Sigmoid colon (tissue), 7 donors: ENCODE data around the gene ABCA2. TPM values are rescaled to one million over a fixed set of nuclear protein-coding genes. Genes with fewer than 3 reads are reported as not detected.

Experiments used
- DNase-seq: peaks from one replicate; pipeline ENCODE4 v3.0.0-alpha.2; 2019
- H3K27ac ChIP-seq, 4 donors: fragments of 200-600 bp; sonication (generic); one replicate each; pipeline ENCODE4 v1.5.1; 2016 to 2019; ENCODE audit warnings: mild to moderate bottlenecking in 1 of 4
- H3K27me3 ChIP-seq, 3 donors: fragments of 200-600 bp; sonication (generic); one replicate each; pipeline ENCODE4 v1.5.1; 2019; ENCODE audit warnings: mild to moderate bottlenecking in 1 of 3
- H3K36me3 ChIP-seq, 4 donors: fragments of 200-600 bp; sonication (generic); one replicate each; pipeline ENCODE4 v1.5.1; 2016 to 2019
- H3K4me1 ChIP-seq, 4 donors: fragments of 200-600 bp; sonication (generic); one replicate each; pipeline ENCODE4 v1.5.1; 2017 to 2019
- H3K4me3 ChIP-seq, 4 donors: fragments of 200-600 bp; sonication (generic); one replicate each; pipeline ENCODE4 v1.5.1; 2017 to 2019; ENCODE audit warnings: mild to moderate bottlenecking in 2 of 4, moderate library complexity in 1 of 4
- H3K9me3 ChIP-seq, 4 donors: fragments of 200-600 bp in 3 of 4; sonication (generic) in 3 of 4; one replicate each; pipeline versions ENCODE4 v1.5.1 to v1.6.1; 2013 to 2019
- CTCF ChIP-seq, 4 experiments: fragments of 450-650 bp in 3 of 4; fragments of 200-600 bp in 1 of 4; IDR thresholded peaks; one replicate each; pipeline ENCODE4 v1.5.1; 2016 to 2019; ENCODE audit warnings: antibody characterized with exemption in 4 of 4, mild to moderate bottlenecking in 3 of 4, moderate library complexity in 2 of 4
- EP300 ChIP-seq, 4 donors: sonication (generic); formaldehyde crosslinking; IDR thresholded peaks; one replicate each; pipeline ENCODE4 v1.6.1; 2017; ENCODE audit warnings: antibody characterized with exemption in 4 of 4
- POLR2A ChIP-seq, 2 donors: fragments of 450-650 bp; IDR thresholded peaks; one replicate each; pipeline ENCODE4 v1.6.1; 2016; ENCODE audit warnings: antibody characterized with exemption in 2 of 2, mild to moderate bottlenecking in 2 of 2, moderate library complexity in 2 of 2
- POLR2AphosphoS5 ChIP-seq, 4 donors: sonication (generic); formaldehyde crosslinking; IDR thresholded peaks; one replicate each; pipeline ENCODE4 v1.6.1; 2017; ENCODE audit warnings: antibody characterized with exemption in 4 of 4
- WGBS, 2 donors: extraction: QIAGEN DNeasy Blood & Tissue Kit; methylation state at CpG; one replicate each; pipeline ENCODE4 v1.1.7; 2013; 5-methylcytosine and 5-hydroxymethylcytosine counted together
- intact Hi-C: fragments of 100-400 bp; cut with DNase I; formaldehyde crosslinking; loops from one replicate; pipeline ENCODE4 v1.15.1; 2023
- polyA plus RNA-seq, 3 donors: library from polyadenylated mRNA; stranded (reverse); fragments of 200-250 nt; gene quantifications; one replicate each; pipeline ENCODE4 v1.2.3, GENCODE V29; 2013
- total RNA-seq, 4 donors: library from RNA; depleted of rRNA; stranded (reverse); fragments of >200 nt; gene quantifications; one replicate each; pipeline ENCODE4 v1.1.0, GENCODE V29; 2016
- donor health status: healthy with polysubstance abuse.
- donor health status: Bipolar disorder and iron deficiency.
- donor health status: healthy.

ABCA2 gene
- total and polyA plus RNA-seq, 7 donors = 6.0 to 28.6 (median 12.5) TPM

GRCh38 chr9:137031904-137032640, 4.0 kb upstream of the ABCA2 start, which contains the start of gene FUT7:
Gene FUT7, minus strand, starts transcription at chr9:137032088. Its CDS starts 97 bp downstream, at chr9:137031991.
- Histone ChIP-seq H3K27me3 (peaks cover 0 to 9% (median 0%) of the 10 kb centered on the region in 3 donors), H3K27ac (no peak within 1 kb of the TSS), H3K4me1 (peaks cover 0 to 33% (median 30%) of the 10 kb centered on the region in 4 donors), H3K9me3 (no peaks in the 10 kb centered on the region), H3K4me3 (peak within 1 kb of the TSS in 1 of 4 donors; percentile 24), H3K36me3 (no peaks in the 10 kb centered on the region)
- intact Hi-C loops = loop anchor here (10.0 kb wide), 1 partner anchor 187 kb away; the partner anchor contains the start of genes AJM1 and PHPT1
- DNase-seq = no peak
- WGBS, 2 donors = 33 to 36% methylated on average over 16 of the region's 16 CpGs
- no peak for TF ChIP-seq POLR2AphosphoS5 (IDR thresholded peaks at IDR 0.05)
- no peak for TF ChIP-seq CTCF (IDR thresholded peaks at IDR 0.05)
- no peak for TF ChIP-seq EP300 (IDR thresholded peaks at IDR 0.05)
- no peak for TF ChIP-seq POLR2A (IDR thresholded peaks at IDR 0.05)

DNA sequence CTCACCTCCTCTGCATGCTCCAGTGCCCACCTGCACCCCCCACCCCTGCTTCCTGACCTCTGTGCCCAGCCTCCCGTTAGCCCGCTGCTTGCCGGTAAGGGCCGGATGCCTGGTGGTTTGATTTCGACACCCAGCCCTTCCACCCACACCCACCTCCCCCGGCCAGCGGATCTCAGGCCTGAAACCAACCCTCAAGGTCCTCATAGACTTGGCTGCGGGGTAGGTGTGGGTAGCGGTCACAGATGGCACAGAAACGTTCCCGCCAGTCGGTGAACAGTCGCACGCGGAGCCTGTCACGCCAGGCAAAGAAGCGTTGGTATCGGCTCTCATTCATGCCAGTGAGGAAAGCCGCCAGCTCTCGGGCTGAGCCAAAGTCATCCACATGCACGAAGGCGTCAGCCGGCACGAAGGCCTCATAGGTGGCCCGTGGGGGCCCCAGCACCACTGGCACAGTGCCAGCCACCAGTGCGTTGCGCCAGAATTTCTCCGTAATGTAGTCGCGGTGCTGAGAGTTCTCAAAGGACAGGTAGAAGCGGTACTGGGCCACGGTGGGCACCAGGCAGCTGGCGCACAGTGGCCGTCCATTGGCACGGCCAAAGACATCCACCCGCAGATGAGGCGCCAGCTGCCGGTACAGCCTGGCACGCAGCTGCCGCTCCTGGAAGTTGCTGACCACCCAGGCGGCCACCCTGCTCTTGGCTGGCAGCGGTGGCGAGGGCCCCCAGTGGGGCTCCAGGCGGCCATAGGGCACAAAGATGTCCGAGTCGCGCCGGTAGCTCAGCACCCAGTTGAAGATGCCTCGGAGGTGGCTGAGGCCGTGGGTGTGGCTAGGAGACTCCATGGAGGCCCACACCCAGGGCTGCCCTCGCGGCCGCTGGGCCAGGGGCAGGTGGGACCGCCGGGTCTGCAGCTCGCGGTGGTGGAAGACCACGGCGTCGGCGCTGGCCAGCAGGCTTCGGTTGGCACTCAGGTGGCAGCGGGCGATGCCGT, 2.8 kb upstream of the ABCA2 start:
- intact Hi-C loops = loop anchor here (10.0 kb wide), 1 partner anchor 186 kb away; the partner anchor contains the start of genes AJM1 and PHPT1
- Histone ChIP-seq H3K27ac (no peak overlapping the region), H3K9me3 (no peaks in the 10 kb centered on the region), H3K36me3 (no peaks in the 10 kb centered on the region), H3K4me3 (no peak overlapping the region), H3K27me3 (peaks cover 0 to 9% (median 0%) of the 10 kb centered on the region in 3 donors), H3K4me1 (peaks cover 0 to 43% (median 43%) of the 10 kb centered on the region in 4 donors)
- no peak for DNase-seq
- TF ChIP-seq CTCF (IDR thresholded peaks at IDR 0.05) (no peak), POLR2A (IDR thresholded peaks at IDR 0.05) (no peak), EP300 (IDR thresholded peaks at IDR 0.05) (no peak), POLR2AphosphoS5 (IDR thresholded peaks at IDR 0.05) (no peak)
- WGBS, 2 donors = 68 to 73% methylated on average over 65 of the region's 65 CpGs

- 54 to 57% methylated on average over 15 of the region's 15 CpGs for WGBS, 2 donors
- no peak for TF ChIP-seq POLR2AphosphoS5 (IDR thresholded peaks at IDR 0.05)
- TF ChIP-seq CTCF (IDR thresholded peaks at IDR 0.05) = no peak
- no peak for TF ChIP-seq EP300 (IDR thresholded peaks at IDR 0.05)
- TF ChIP-seq POLR2A (IDR thresholded peaks at IDR 0.05) = no peak
These were observed 2.0 kb upstream of the ABCA2 start for GRCh38 chr9:137030006-137030405.

GRCh38 chr9:137029058-137029936, 1.3 kb upstream of the ABCA2 start:
- TF ChIP-seq CTCF (IDR thresholded peaks at IDR 0.05) (peak; percentile 68 to 93 (median 86)), POLR2A (IDR thresholded peaks at IDR 0.05) (no peak)
- Histone ChIP-seq H3K4me1 (peaks cover 0 to 36% (median 35%) of the 10 kb centered on the region in 4 donors), H3K27me3 (peaks cover 0 to under 1% (median 0%) of the 10 kb centered on the region in 3 donors), H3K36me3 (no peaks in the 10 kb centered on the region), H3K9me3 (no peaks in the 10 kb centered on the region), H3K4me3 (peak overlapping the region in 3 of 4 donors; percentile 59 to 67 (median 63)), H3K27ac (peak overlapping the region in 2 of 4 donors; percentile 3 to 61)
- WGBS, 2 donors = 17 to 25% methylated on average over 19 of the region's 19 CpGs
- peak; percentile 84 for DNase-seq
- intact Hi-C loops = loop anchor here (2.0 to 5.0 kb wide), 2 partner anchors 38 to 84 kb away; partner anchors contain the start of genes C8G and FBXW5

More at GRCh38 chr9:137030006-137030405, 2.0 kb upstream of the ABCA2 start:
- H3K27me3 ChIP-seq = peaks cover 0 to 8% (median 0%) of the 10 kb centered on the region in 3 donors
- no peak overlapping the region for H3K27ac ChIP-seq
- H3K9me3 ChIP-seq = no peaks in the 10 kb centered on the region
- no peak overlapping the region for H3K4me3 ChIP-seq
- no peaks in the 10 kb centered on the region for H3K36me3 ChIP-seq
- intact Hi-C loops = loop anchor here (10.0 kb wide), 1 partner anchor 185 kb away; the partner anchor contains the start of genes AJM1 and PHPT1
- no peak for DNase-seq
- peaks cover 0 to 41% (median 38%) of the 10 kb centered on the region in 4 donors for H3K4me1 ChIP-seq
